ENCODE data around the gene TAS2R41.

DNA sequence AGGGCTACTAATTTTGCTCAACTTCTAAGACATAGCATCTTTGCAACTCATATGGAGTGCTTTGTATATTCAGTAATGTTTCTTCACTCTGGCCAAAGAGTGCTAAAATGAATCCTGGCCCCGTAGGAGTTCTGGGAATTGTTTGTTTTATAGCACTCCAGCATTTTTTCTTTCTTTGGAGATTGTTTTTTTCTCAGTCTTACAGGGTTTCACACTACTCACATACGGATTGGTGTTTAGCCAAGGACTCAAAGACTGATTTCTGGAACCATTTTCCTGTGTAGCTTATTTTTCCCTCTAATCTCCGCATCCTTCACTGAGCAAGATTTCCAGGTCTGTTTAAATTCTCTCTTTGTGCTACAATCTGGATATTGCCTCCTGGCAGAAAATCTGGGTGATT lies 6.4 kb downstream of the TAS2R41 start:
- TF ChIP-seq, protein P1, sequence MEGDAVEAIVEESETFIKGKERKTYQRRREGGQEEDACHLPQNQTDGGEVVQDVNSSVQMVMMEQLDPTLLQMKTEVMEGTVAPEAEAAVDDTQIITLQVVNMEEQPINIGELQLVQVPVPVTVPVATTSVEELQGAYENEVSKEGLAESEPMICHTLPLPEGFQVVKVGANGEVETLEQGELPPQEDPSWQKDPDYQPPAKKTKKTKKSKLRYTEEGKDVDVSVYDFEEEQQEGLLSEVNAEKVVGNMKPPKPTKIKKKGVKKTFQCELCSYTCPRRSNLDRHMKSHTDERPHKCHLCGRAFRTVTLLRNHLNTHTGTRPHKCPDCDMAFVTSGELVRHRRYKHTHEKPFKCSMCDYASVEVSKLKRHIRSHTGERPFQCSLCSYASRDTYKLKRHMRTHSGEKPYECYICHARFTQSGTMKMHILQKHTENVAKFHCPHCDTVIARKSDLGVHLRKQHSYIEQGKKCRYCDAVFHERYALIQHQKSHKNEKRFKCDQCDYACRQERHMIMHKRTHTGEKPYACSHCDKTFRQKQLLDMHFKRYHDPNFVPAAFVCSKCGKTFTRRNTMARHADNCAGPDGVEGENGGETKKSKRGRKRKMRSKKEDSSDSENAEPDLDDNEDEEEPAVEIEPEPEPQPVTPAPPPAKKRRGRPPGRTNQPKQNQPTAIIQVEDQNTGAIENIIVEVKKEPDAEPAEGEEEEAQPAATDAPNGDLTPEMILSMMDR (IDR thresholded peaks at IDR 0.05), result no peak
- TF ChIP-seq EHF (CRISPR knock-in tag; IDR thresholded peaks at IDR 0.05) (no peak), HDAC2 (IDR thresholded peaks at IDR 0.05) (no peak), JUN (IDR thresholded peaks at IDR 0.05) (no peak), POLR2A (IDR thresholded peaks at IDR 0.05; ENCODE audit: low read length) (no peak), BHLHE40 (IDR thresholded peaks at IDR 0.05; ENCODE audit: low read depth, low read length) (no peak), RFX5 (IDR thresholded peaks at IDR 0.05) (no peak), HOXA7 (CRISPR knock-in tag; IDR thresholded peaks at IDR 0.05) (no peak), ZFP36 (IDR thresholded peaks at IDR 0.05; ENCODE audit: borderline replicate concordance, partially characterized antibody) (no peak)
- TF ChIP-seq, protein P2, sequence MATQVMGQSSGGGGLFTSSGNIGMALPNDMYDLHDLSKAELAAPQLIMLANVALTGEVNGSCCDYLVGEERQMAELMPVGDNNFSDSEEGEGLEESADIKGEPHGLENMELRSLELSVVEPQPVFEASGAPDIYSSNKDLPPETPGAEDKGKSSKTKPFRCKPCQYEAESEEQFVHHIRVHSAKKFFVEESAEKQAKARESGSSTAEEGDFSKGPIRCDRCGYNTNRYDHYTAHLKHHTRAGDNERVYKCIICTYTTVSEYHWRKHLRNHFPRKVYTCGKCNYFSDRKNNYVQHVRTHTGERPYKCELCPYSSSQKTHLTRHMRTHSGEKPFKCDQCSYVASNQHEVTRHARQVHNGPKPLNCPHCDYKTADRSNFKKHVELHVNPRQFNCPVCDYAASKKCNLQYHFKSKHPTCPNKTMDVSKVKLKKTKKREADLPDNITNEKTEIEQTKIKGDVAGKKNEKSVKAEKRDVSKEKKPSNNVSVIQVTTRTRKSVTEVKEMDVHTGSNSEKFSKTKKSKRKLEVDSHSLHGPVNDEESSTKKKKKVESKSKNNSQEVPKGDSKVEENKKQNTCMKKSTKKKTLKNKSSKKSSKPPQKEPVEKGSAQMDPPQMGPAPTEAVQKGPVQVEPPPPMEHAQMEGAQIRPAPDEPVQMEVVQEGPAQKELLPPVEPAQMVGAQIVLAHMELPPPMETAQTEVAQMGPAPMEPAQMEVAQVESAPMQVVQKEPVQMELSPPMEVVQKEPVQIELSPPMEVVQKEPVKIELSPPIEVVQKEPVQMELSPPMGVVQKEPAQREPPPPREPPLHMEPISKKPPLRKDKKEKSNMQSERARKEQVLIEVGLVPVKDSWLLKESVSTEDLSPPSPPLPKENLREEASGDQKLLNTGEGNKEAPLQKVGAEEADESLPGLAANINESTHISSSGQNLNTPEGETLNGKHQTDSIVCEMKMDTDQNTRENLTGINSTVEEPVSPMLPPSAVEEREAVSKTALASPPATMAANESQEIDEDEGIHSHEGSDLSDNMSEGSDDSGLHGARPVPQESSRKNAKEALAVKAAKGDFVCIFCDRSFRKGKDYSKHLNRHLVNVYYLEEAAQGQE (IDR thresholded peaks at IDR 0.05), result no peak
- TF ChIP-seq, protein P3, sequence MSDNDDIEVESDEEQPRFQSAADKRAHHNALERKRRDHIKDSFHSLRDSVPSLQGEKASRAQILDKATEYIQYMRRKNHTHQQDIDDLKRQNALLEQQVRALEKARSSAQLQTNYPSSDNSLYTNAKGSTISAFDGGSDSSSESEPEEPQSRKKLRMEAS (IDR thresholded peaks at IDR 0.05), result no peak
